ENCODE measurements around the gene ANXA2R. TPM values are rescaled to one million over a fixed set of nuclear protein-coding genes. Genes with fewer than 3 reads are reported as not detected.

Gene ANXA2R
- total RNA-seq, 1 experiment from 2014 or later = 0.20 TPM

GRCh38 chr5:43027054-43027785, 12.9 kb downstream of the ANXA2R start:
- no peak overlapping the region for H2BK120ac ChIP-seq (ENCODE audit: low read depth, low read length, poor library complexity, severe bottlenecking)
- no peaks in the 10 kb centered on the region for H3K79me1 ChIP-seq (ENCODE audit: insufficient read depth, low read depth, low read length, poor library complexity, severe bottlenecking)
- no peak overlapping the region for H3K14ac ChIP-seq (ENCODE audit: insufficient read depth, low read length)
- no CpG with 5 or more reads among the region's 7 CpGs for WGBS (ENCODE audit: extremely low coverage, insufficient read length, low lambda C conversion rate)
- no peaks in the 10 kb centered on the region for H3K79me2 ChIP-seq (ENCODE audit: insufficient read depth, low read length)
- H3K23me2 ChIP-seq (ENCODE audit: insufficient read length, low read depth, low read length, poor library complexity, severe bottlenecking) = no peaks in the 10 kb centered on the region
- Mint-ChIP-seq H3K36me3 (ENCODE audit: insufficient read depth in 1 of 3, low read depth in 3 of 3) (no peaks in the 10 kb centered on the region), H3K27ac (no peak overlapping the region), H3K4me3 (no peak overlapping the region), H3K9me3 (peaks cover 0 to 4% of the 10 kb centered on the region in 2 experiments; a peak in 2 of 5 replicates), H3K27me3 (ENCODE audit: low read depth) (peaks cover 76% of the 10 kb centered on the region), H3K4me1 (peaks cover 6 to 10% of the 10 kb centered on the region in 2 experiments)
- DNase-seq = no peak
- H3K27ac ChIP-seq (ENCODE audit: insufficient read length, low read depth, low read length) = no peak overlapping the region
- H4K8ac ChIP-seq (replicated peaks; ENCODE audit: insufficient read length, low read depth, low read length) = no peak overlapping the region
- H2BK20ac ChIP-seq (ENCODE audit: low read depth, low read length, poor library complexity, severe bottlenecking) = no peak overlapping the region
- no peak overlapping the region for H3K9ac ChIP-seq (ENCODE audit: extremely low read depth, insufficient read length, low read length)
- no peak overlapping the region for H3K4me2 ChIP-seq (ENCODE audit: insufficient read depth, insufficient read length, low read length)
- no peak for TF ChIP-seq CTCF (conservative IDR thresholded peaks at IDR 0.05)
- H2AK5ac ChIP-seq (ENCODE audit: insufficient read length, low read length) = no peak overlapping the region
- H3K56ac ChIP-seq (ENCODE audit: insufficient read length, low read depth, low read length) = no peak overlapping the region
- H3T11ph ChIP-seq (ENCODE audit: low read length) = no peak overlapping the region
- H3K4me1 ChIP-seq (ENCODE audit: insufficient read depth, low read length) = no peaks in the 10 kb centered on the region
- no peaks in the 10 kb centered on the region for H3K9me3 ChIP-seq (ENCODE audit: control insufficient read depth, low read depth, low read length)
- no peak overlapping the region for H4K91ac ChIP-seq (ENCODE audit: insufficient read length, low read depth, low read length)
- no peak overlapping the region for H3K18ac ChIP-seq (ENCODE audit: insufficient read length, low read depth, low read length)
- no peaks in the 10 kb centered on the region for H4K20me1 ChIP-seq (ENCODE audit: control insufficient read depth, insufficient read depth, insufficient read length)
- no peak overlapping the region for H3K4ac ChIP-seq (ENCODE audit: low read depth, low read length)
- no peak overlapping the region for H2BK12ac ChIP-seq (ENCODE audit: insufficient read length, low read depth, low read length)
- no peak overlapping the region for H3K23ac ChIP-seq (ENCODE audit: insufficient read length, low read depth, low read length)
- H2BK5ac ChIP-seq (ENCODE audit: insufficient read length, low read length) = no peak overlapping the region
- H3K27me3 ChIP-seq (ENCODE audit: insufficient read depth, low read length) = peaks cover 36% of the 10 kb centered on the region; the same call in 1 of the 2 replicates
- no peak overlapping the region for H4K5ac ChIP-seq (ENCODE audit: insufficient read length, low read depth, low read length)
- no peak overlapping the region for H2BK15ac ChIP-seq (ENCODE audit: low read depth, low read length)
- no peak overlapping the region for H2AFZ ChIP-seq (ENCODE audit: low read length)

Data from H9 (cell line).